ENCODE measurements around the gene ZDHHC14.
"Not testable (repeated sequence)": the region's sequence is repeated elsewhere in the genome, so short reads cannot be mapped to it uniquely, and the experiment has no call there.

Gene ZDHHC14

GRCh38 chr6:157584036-157584435, 203.0 kb downstream of the ZDHHC14 start:
- no peak for DNase-seq

DNA sequence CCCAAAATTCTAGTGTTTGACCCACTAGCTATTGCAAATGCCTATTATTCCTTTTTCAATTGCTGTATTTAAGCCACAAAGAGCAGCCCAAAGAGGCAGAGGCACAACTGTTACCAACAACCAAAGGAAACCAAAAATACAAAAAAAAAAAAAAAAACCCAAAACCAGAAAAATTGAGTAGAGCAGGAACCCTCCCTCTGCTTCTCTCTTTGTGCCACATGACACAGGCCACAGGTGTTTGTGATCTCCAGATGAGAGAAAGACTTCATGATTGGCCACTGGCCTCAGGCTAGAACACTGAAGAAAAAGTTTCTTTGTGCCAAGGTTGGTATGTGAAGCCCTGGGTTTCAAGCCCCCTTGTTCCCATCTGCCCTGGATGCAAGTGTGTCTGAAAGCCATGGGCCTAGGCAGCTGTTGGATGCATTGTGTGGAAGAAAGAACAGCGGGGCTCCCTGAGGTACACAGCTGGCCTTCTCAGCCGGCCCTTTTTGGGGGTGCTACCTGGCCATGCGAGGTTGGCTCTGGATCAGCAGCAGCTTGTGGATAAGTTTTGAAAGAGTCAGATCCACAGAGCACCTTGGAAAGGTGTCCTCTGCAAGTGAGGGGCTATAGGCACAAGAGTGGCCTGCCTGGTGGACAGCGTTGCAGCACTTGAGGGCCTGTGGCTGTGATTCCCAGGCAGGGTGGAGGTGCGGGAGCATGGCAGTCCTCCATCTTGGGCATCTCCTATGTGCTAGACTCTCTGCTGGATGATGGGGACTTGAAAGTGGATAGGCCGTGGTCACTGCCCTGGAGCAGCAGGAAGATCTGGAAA, 204.5 kb downstream of the ZDHHC14 start:
- no peak for DNase-seq

- no peak for DNase-seq
Observed at GRCh38 chr6:157586088-157586414, 205.1 kb downstream of the ZDHHC14 start.

DNA sequence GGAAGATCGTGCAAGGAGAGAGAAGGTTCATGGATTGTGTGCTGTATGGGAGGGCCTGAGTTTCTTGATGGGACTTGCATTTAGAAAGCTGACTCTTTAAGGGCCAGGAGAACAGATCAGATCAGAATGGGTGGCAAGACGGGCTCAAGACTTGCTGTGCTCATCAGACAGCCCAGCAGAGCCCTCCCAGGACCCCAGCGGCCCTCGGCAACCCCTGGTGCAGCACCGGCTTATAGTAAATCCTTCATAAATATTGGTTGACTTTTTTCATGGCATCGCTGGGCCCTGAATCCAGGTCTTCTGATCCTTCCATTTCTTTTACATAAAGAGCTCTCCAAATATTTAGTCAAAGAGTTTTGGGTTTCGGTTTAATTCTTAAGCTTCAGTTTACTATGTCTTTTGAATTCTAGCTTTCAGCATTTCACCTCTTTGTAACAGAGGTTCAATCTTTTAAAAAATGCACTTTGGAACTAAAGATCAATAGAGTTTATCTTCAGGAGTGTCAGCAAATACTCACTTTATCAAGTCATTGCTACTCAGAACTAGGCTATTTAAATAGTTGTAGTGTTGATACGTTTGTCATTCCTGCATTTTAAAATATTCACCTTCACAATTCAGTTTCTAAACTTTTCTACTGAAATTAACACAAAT, 205.6 kb downstream of the ZDHHC14 start:
- no peak for DNase-seq

- DNase-seq: no peak
Observed at GRCh38 chr6:157587127-157587926, 206.3 kb downstream of the ZDHHC14 start.

- not testable (repeated sequence) for DNase-seq
Observed at GRCh38 chr6:157590654-157591053, 209.7 kb downstream of the ZDHHC14 start.

DNA sequence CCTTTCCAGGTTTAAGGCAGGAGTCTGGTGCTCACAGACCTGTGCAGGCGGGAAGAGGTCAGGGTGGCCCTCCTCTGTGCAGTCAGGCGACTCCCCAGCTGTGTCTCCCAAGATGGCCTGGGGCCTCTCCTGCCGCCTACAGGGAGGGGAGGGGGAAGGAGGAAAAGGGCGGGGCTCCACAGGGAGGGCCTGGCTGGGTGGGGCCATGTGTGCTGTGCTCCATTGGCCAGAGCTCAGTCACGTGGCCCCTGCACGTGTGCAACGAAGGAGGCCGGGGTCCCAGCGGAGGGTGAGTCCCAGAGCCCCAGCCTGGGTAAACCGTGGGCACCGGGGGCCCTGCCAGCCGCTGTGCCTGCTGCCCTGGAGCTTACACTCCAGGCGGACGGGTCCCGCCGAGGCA, 211.6 kb downstream of the ZDHHC14 start:
- no peak for DNase-seq

DNA sequence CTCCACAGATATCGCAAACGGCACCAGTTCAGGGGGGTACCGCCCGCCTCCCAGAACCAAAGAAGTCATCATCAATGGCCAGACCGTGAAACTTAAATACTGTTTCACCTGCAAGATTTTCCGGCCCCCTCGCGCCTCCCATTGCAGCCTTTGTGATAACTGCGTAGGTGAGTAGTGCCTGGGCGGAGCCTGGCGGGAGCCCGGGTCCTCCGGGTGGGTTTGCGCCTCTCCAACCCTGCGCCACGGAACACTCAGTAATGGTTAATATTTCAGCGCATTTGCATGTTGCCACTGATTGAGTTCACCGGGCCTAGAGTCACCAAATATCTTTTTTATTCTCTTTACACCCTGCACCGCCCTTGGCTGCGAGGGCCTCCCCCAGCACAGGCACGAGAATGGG, 212.0 kb downstream of the ZDHHC14 start:
- no peak for DNase-seq

GRCh38 chr6:157593596-157593995, 212.6 kb downstream of the ZDHHC14 start:
- no peak for DNase-seq

- no peak for DNase-seq
Observed at GRCh38 chr6:157594292-157594691, 213.3 kb downstream of the ZDHHC14 start.

DNA sequence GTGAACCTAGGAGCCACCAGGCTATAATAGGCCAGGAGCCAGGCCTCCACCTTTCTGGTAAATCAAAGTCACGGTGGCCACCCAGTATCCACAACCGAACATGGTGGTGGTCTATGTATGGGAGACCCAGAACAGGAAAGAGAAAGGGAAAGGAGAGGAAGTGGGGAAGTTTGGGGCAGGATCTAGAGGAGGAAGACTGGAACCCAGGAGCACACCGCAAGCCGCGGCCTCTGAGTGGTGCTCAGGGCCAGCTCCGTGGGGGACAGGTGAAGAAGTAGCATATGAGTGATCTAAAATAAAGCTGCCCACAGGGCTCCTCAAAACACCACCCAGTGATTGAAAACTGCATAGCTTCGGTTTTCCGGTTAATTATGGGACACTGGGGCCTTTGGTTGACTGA, 214.8 kb downstream of the ZDHHC14 start:
- no peak for DNase-seq

DNA sequence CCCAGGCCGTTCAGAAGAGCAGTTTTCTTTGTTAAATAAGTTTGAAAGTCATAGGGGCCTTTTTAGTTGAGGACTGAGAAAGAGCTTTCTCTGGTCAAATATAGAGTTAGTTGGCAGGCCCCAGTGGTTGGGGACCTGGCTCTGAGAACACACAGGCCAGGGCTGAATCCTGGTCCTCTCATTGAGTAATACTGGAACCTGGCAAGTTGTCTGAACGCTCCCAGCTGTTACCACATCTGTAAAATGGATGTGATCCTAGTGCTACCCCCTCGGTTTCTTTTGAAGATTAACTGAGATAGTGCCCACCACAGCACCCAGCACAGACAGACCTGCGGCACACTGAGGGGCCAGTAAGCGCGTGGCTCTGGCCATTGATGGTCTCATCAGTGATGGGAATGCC, 215.5 kb downstream of the ZDHHC14 start:
- DNase-seq: no peak

GRCh38 chr6:157596886-157597285, 215.9 kb downstream of the ZDHHC14 start:
- DNase-seq: no peak

DNA sequence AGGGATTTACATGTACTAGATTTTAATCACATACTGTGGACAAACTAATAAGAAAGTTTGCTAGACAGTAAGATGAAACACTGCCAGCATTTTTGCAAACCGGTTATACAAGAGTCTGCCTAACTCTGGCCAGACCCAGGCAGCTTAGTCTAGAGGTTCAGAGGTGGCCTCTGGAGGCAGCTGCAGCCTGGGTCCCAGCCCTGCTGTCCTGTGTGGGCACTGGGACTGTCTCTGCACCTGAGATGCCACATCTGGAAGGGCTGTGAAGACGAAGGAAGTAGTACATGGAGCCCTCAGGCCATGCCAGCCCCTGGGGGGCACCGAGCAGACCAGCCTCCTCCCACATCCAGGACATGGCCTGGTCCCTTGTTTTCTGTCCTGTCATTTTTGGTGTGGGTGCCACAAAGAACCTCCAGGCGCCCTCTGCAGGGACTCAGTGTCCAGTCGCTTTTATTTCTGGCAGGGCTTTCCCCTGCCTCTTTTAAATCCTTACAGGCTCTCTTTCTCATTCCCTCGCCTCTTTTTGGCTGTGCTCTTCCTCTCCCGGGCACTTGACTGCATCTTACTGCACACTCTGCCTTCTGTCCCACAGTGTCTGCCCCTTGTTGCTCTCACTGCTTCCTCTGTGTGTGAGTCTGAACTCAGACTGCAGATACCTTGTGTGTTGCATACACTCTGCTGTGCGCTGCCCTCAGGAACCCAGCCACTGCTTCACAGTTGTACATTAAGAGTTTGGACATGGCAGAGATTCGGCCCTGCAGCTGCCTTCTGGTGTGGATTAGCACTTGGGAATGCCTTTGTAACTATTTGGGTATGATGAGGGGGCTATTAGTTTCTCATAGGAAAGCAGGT, 216.7 kb downstream of the ZDHHC14 start:
- DNase-seq: no peak

DNA sequence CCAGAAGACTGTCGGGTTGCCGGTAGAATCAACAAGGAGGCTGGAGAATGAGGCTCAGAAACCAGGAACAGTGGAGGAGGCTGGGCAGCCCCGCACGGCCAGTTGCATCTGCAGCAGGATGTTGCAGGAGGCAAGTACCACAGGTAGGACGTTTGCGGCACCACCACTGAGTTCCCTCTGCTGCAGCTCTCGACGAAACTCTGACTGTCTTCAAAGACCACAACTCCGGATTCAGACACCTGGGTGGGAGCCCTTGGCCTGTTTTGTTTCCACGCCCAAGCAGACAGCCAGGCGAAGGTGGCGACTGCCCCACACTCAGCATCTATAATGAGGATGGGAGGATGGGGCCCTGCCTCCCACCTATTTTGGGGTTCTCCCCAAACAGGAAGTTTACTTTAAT, 218.2 kb downstream of the ZDHHC14 start:
- DNase-seq: no peak

- DNase-seq: no peak
Observed at GRCh38 chr6:157600807-157601206, 219.8 kb downstream of the ZDHHC14 start.

DNA sequence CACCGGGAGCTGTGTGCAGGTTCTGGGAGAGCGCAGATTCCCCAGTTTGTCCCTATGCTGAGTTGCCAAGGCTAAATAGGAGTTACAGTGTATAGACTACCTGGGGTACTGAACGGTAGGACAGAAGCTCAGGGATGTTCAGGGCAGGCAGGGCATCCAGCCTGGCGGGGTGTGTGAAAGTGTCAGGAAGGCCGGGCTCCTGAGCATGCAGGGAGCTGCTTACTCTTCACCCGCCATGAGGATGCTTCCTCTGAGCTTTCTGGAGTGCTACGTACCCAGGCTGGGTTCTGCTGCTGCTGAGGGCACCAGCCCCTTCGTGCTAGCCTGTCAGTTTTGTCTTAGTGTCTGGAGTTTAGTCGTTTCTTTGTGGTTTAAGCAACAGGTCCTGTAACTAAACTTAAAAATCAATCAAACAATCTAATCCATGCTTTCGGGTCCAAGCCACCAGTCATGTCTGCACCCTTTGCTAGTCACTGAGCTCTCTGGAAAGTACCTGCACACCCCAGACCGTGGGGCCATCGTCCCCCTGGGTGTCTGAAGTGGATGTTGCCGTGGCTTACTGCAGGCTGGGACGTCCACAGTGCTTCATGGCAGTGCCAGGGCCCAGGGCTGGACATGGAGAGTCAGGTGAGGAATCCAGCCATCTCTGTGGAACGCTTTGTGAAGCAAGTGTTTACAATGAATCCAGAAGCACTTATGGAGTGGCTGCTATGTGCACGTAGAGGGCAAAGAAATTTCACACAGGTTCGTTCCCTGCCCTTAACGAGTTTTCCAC, 221.7 kb downstream of the ZDHHC14 start:
- DNase-seq: no peak

DNA sequence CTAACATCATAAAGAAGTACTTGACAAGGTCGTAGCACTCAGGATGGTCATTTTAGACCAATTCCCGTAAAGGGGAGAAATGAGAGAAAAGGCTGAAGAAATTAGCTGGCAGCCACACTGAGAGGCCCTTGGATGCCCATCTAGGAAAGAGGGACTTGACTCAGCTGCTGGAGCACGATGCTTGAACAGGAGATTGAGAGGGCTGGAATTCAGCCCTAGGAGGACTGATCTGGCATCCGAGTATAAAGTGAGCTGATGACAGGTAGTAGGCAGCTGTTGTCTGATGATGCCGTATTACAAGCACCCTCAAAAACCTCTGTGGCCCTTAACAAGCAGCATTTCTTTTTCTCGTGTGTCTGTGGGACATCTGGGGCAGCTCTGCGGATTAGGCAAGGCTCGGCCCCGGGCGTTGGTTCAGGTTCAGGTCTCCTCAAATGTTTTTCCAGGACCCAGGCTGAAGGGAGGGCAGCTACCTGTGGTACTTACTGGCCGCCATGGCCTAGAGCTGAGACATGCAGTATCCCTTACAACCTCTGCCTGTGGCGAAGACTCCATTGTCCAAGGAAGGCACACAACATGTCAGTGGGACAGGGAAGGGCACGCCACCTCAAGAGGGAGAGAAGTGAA, 222.4 kb downstream of the ZDHHC14 start:
- no peak for DNase-seq

DNA sequence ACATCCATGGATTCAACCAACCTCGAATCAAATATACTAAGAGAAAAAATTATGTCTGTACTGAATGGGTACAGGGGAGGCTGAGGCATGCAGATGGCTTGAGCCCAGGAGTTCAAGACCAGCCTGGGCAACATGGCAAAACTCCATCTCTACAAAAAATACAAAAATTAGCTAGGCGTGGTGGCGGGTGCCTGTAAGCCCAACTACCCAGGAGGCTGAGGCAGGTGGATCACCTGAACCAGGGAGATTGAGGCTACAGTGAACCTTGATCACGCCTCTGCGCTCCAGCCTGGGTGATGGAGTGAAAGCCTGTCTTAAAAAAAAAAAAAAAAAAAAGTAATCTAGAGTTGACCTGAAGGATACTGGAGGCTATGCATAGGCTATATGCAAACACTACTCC, 223.0 kb downstream of the ZDHHC14 start:
- no peak for DNase-seq

- DNase-seq: no peak
Observed at GRCh38 chr6:157604816-157605215, 223.8 kb downstream of the ZDHHC14 start.

GRCh38 chr6:157605484-157605883, 224.5 kb downstream of the ZDHHC14 start:
- no peak for DNase-seq

DNA sequence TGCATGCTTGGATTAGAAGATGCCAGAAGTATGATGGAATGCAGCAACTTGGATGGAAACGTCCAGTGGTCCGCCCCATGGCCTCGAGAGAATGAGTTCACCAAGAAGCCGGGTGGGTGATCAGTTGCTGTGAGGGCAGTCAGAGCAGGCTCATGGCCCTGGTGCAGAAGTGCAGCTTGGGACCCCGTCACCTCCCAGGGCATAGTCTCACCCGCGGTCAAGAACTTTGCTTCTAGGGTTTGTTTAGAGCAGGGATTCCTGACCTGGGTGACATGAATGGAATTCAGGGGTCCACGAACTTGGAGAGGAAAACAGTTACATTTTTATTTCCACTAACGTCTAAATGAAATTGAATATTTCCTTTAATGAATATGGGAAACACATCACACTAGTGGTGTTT, 225.5 kb downstream of the ZDHHC14 start:
- DNase-seq: no peak
